ENCODE results near the gene PRKCA.

Gene PRKCA

GRCh38 chr17:66762276-66762675, 459.9 kb downstream of the PRKCA start:
- DNase-seq = no peak

GRCh38 chr17:66763056-66763455, 460.6 kb downstream of the PRKCA start:
- no peak for DNase-seq

- DNase-seq = no peak
Observed at GRCh38 chr17:66764506-66764905, 462.1 kb downstream of the PRKCA start.

GRCh38 chr17:66767154-66767933, 464.9 kb downstream of the PRKCA start:
- DNase-seq = no peak

- no peak for DNase-seq
Observed at GRCh38 chr17:66769911-66770310, 467.5 kb downstream of the PRKCA start.

GRCh38 chr17:66772148-66772812, 469.9 kb downstream of the PRKCA start:
- DNase-seq = no peak

- DNase-seq = no peak
Observed at GRCh38 chr17:66775271-66775670, 472.9 kb downstream of the PRKCA start.

GRCh38 chr17:66775881-66776400, 473.5 kb downstream of the PRKCA start:
- DNase-seq = no peak

GRCh38 chr17:66776999-66777688, 474.7 kb downstream of the PRKCA start:
- no peak for DNase-seq

- peak; percentile 49 for DNase-seq
Observed at GRCh38 chr17:66777689-66778225, 475.3 kb downstream of the PRKCA start.

GRCh38 chr17:66778531-66779236, 476.3 kb downstream of the PRKCA start:
- DNase-seq = no peak

GRCh38 chr17:66779237-66779606, 476.8 kb downstream of the PRKCA start:
- no peak for DNase-seq

- DNase-seq = no peak
Observed at GRCh38 chr17:66781135-66781534, 478.7 kb downstream of the PRKCA start.

- no peak for DNase-seq
Observed at GRCh38 chr17:66782851-66783250, 480.4 kb downstream of the PRKCA start.

GRCh38 chr17:66783656-66784381, 481.4 kb downstream of the PRKCA start:
- no peak for DNase-seq

- DNase-seq = no peak
Observed at GRCh38 chr17:66784621-66785364, 482.4 kb downstream of the PRKCA start.

- DNase-seq = no peak
Observed at GRCh38 chr17:66786107-66786506, 483.7 kb downstream of the PRKCA start.

- no peak for DNase-seq
Observed at GRCh38 chr17:66787914-66788313, 485.5 kb downstream of the PRKCA start.

- DNase-seq = no peak
Observed at GRCh38 chr17:66789093-66789492, 486.7 kb downstream of the PRKCA start.

GRCh38 chr17:66789961-66790437, 487.6 kb downstream of the PRKCA start:
- no peak for DNase-seq

GRCh38 chr17:66790501-66791061, 488.2 kb downstream of the PRKCA start:
- no peak for DNase-seq

Data from right forelimb (tissue), 1 donor.